Sigmoid colon (tissue), 4 donors: Measurements from ENCODE around the gene TRIM3.

Experiments
- POLR2A ChIP-seq, 2 donors: fragments of 450-650 bp; IDR thresholded peaks; one replicate each; pipeline ENCODE4 v1.6.1; 2016; ENCODE audit warnings: antibody characterized with exemption in 2 of 2, mild to moderate bottlenecking in 2 of 2, moderate library complexity in 2 of 2
- POLR2AphosphoS5 ChIP-seq, 4 donors: sonication (generic); formaldehyde crosslinking; IDR thresholded peaks; one replicate each; pipeline ENCODE4 v1.6.1; 2017; ENCODE audit warnings: antibody characterized with exemption in 4 of 4
- TF ChIP-seq, protein P1 (sequence below), 4 experiments: fragments of 450-650 bp in 3 of 4; fragments of 200-600 bp in 1 of 4; IDR thresholded peaks; one replicate each; pipeline ENCODE4 v1.5.1; 2016 to 2019; ENCODE audit warnings: antibody characterized with exemption in 4 of 4, mild to moderate bottlenecking in 3 of 4, moderate library complexity in 2 of 4

DNA sequence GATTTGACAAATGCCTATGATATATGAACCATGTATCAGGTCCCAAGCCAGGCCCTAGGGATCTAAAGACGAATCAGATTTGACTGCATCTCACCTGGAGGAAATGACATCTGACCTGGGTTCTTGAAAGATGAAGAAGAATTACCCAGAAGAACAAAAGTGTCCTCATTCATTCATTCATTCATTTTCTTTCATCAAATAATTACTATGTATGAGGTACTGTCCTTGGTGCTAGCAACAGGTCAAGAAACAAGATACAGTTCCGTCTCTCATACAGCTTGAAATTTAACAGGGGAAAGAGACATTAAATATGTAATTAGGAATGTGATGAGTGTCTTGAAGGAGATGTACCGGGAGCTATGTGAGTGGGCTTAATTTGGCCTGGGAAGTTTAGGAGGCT is 53.1 kb downstream of the TRIM3 start:
- TF ChIP-seq, protein P1, sequence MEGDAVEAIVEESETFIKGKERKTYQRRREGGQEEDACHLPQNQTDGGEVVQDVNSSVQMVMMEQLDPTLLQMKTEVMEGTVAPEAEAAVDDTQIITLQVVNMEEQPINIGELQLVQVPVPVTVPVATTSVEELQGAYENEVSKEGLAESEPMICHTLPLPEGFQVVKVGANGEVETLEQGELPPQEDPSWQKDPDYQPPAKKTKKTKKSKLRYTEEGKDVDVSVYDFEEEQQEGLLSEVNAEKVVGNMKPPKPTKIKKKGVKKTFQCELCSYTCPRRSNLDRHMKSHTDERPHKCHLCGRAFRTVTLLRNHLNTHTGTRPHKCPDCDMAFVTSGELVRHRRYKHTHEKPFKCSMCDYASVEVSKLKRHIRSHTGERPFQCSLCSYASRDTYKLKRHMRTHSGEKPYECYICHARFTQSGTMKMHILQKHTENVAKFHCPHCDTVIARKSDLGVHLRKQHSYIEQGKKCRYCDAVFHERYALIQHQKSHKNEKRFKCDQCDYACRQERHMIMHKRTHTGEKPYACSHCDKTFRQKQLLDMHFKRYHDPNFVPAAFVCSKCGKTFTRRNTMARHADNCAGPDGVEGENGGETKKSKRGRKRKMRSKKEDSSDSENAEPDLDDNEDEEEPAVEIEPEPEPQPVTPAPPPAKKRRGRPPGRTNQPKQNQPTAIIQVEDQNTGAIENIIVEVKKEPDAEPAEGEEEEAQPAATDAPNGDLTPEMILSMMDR (IDR thresholded peaks at IDR 0.05) = no peak
- TF ChIP-seq POLR2AphosphoS5 (IDR thresholded peaks at IDR 0.05) (no peak), POLR2A (IDR thresholded peaks at IDR 0.05) (no peak)
